Skin of body (tissue), 3 donors: ENCODE measurements around the gene ZNF598. TPM values are rescaled to one million over a fixed set of nuclear protein-coding genes. Genes with fewer than 3 reads are reported as not detected.
A peak's percentile ranks its signal among the peaks of the same experiment; 100 is the strongest.
"Not testable (repeated sequence)": the region's sequence is repeated elsewhere in the genome, so short reads cannot be mapped to it uniquely, and the experiment has no call there.

Experiments used
- DNase-seq: peaks from one replicate; lab custom pipeline; 2025; lab: John Stamatoyannopoulos, UW
- small RNA-seq: library from RNA; depleted of rRNA; stranded (forward); fragments of <200 nt; gene quantifications from one replicate; pipeline ENCODE3, GENCODE V24; 2014; ENCODE audit warnings: low replicate concordance
- total RNA-seq: library from RNA; depleted of rRNA; stranded (reverse); fragments of >200 nt; gene quantifications from one replicate; pipeline ENCODE4 v1.2.3, GENCODE V29; 2014

ZNF598 gene
- total RNA-seq, 1 donor from 2014 or later, result 12.8 TPM

GRCh38 chr16:1960665-1961630 lies 48.7 kb downstream of the ZNF598 start:
- no peak for DNase-seq

GRCh38 chr16:1959269-1960039 lies 50.2 kb downstream of the ZNF598 start, which contains the start of gene NDUFB10:
TSS of gene NDUFB10 (plus strand) at chr16:1959538. CDS start at chr16:1959625, 87 bp downstream.
- DNase-seq, result peak; percentile 74

GRCh38 chr16:1958715-1959268 lies 50.8 kb downstream of the ZNF598 start:
- no peak for DNase-seq

- not testable (repeated sequence) for DNase-seq
Measured at GRCh38 chr16:1958143-1958491, 51.5 kb downstream of the ZNF598 start.

GRCh38 chr16:1957434-1958142 lies 52.0 kb downstream of the ZNF598 start:
- DNase-seq, result not testable (repeated sequence)

- DNase-seq, result no peak
Measured at GRCh38 chr16:1953734-1954133, 55.9 kb downstream of the ZNF598 start.

- no peak for DNase-seq
Measured at GRCh38 chr16:1950559-1950958, 59.1 kb downstream of the ZNF598 start.

GRCh38 chr16:1950047-1950446 lies 59.6 kb downstream of the ZNF598 start:
- DNase-seq, result no peak

- DNase-seq, result no peak
Measured at GRCh38 chr16:1949507-1949906, 60.1 kb downstream of the ZNF598 start.

Small RNA genes within 50 kb of the gene (small RNA-seq; reads per million reads assigned to genes)
- gene AC005363.2, result not detected
- not detected for gene RN7SL219P
- not detected for gene SNORA10
- not detected for gene SNORA64

Other genes starting within 250 kb of the ZNF598 start
- 18.1 TPM for gene NME3, start 238.3 kb downstream of the ZNF598 start, total RNA-seq
- 5.5 TPM for gene EME2, start 237.0 kb downstream of the ZNF598 start, total RNA-seq
- gene MRPS34, start 236.7 kb downstream of the ZNF598 start, total RNA-seq, result 23.5 TPM
- 32.7 TPM for gene SPSB3, start 227.2 kb downstream of the ZNF598 start, total RNA-seq
- gene NUBP2, start 226.9 kb downstream of the ZNF598 start, total RNA-seq, result 26.0 TPM
- not detected for gene IGFALS, start 216.1 kb downstream of the ZNF598 start, total RNA-seq
- 31.1 TPM for gene HAGH, start 183.0 kb downstream of the ZNF598 start, total RNA-seq
- 26.0 TPM for gene FAHD1, start 182.6 kb downstream of the ZNF598 start, total RNA-seq
- gene MEIOB, start 137.7 kb downstream of the ZNF598 start, total RNA-seq, result 0.39 TPM
- gene HS3ST6, start 91.4 kb downstream of the ZNF598 start, total RNA-seq, result 4.3 TPM
- gene MSRB1, start 66.6 kb downstream of the ZNF598 start, total RNA-seq, result 9.2 TPM
- gene RPL3L, start 55.1 kb downstream of the ZNF598 start, total RNA-seq, result 14.2 TPM
- gene NDUFB10, start 50.3 kb downstream of the ZNF598 start, total RNA-seq, result 72.4 TPM
- 1,364 TPM for gene RPS2, start 45.0 kb downstream of the ZNF598 start, total RNA-seq
- gene RNF151, start 43.0 kb downstream of the ZNF598 start, total RNA-seq, result not detected
- 17.5 TPM for gene TBL3, start 37.8 kb downstream of the ZNF598 start, total RNA-seq
- 0.39 TPM for gene NOXO1, start 28.4 kb downstream of the ZNF598 start, total RNA-seq
- 5.8 TPM for gene GFER, start 25.6 kb downstream of the ZNF598 start, total RNA-seq
- 0.69 TPM for gene SYNGR3, start 19.9 kb downstream of the ZNF598 start, total RNA-seq
- 2.2 TPM for gene NPW, start 10.0 kb upstream of the ZNF598 start, total RNA-seq
- gene NHERF2, start 17.1 kb upstream of the ZNF598 start, total RNA-seq, result 20.1 TPM
- gene NTHL1, start 38.0 kb upstream of the ZNF598 start, total RNA-seq, result 14.8 TPM
- gene TSC2, start 38.2 kb upstream of the ZNF598 start, total RNA-seq, result 58.9 TPM
- gene PKD1, start 126.1 kb upstream of the ZNF598 start, total RNA-seq, result 76.2 TPM
- gene RAB26, start 138.8 kb upstream of the ZNF598 start, total RNA-seq, result 1.6 TPM
- gene TRAF7, start 146.0 kb upstream of the ZNF598 start, total RNA-seq, result 17.3 TPM
- gene CASKIN1, start 186.8 kb upstream of the ZNF598 start, total RNA-seq, result 0.79 TPM
- gene MLST8, start 195.6 kb upstream of the ZNF598 start, total RNA-seq, result 9.4 TPM
- 2.7 TPM for gene BRICD5, start 201.0 kb upstream of the ZNF598 start, total RNA-seq
- 4.1 TPM for gene PGP, start 205.0 kb upstream of the ZNF598 start, total RNA-seq
- gene E4F1, start 213.8 kb upstream of the ZNF598 start, total RNA-seq, result 23.2 TPM
- 17.3 TPM for gene DNASE1L2, start 226.6 kb upstream of the ZNF598 start, total RNA-seq
- 24.3 TPM for gene ECI1, start 241.8 kb upstream of the ZNF598 start, total RNA-seq